ENCODE data around the gene WDR27.

Gene WDR27

GRCh38 chr6:169626169-169626568 lies 75.7 kb downstream of the WDR27 start:
- TF ChIP-seq REST (IDR thresholded peaks at IDR 0.05; ENCODE audit: insufficient read depth in 1 of 2, low read depth in 2 of 2, low read length in 2 of 2) = no peak
- TF ChIP-seq TAF1 (IDR thresholded peaks at IDR 0.05; ENCODE audit: borderline replicate concordance, insufficient read depth, low read length) = no peak
- no peak for TF ChIP-seq POLR2AphosphoS5 (IDR thresholded peaks at IDR 0.05; ENCODE audit: low read depth, low read length)
- TF ChIP-seq SIN3A (IDR thresholded peaks at IDR 0.05; ENCODE audit: borderline replicate concordance, insufficient read depth, low read length) = no peak
- no peak for TF ChIP-seq FOXP2 (optimal IDR thresholded peaks at IDR 0.05; ENCODE audit: borderline replicate concordance, extremely low read depth, extremely low read length, insufficient read depth)

GRCh38 chr6:169625376-169625775 lies 76.5 kb downstream of the WDR27 start:
- TF ChIP-seq FOXP2 (optimal IDR thresholded peaks at IDR 0.05; ENCODE audit: borderline replicate concordance, extremely low read depth, extremely low read length, insufficient read depth) (no peak), TAF1 (IDR thresholded peaks at IDR 0.05; ENCODE audit: borderline replicate concordance, insufficient read depth, low read length) (no peak), SIN3A (IDR thresholded peaks at IDR 0.05; ENCODE audit: borderline replicate concordance, insufficient read depth, low read length) (no peak), POLR2AphosphoS5 (IDR thresholded peaks at IDR 0.05; ENCODE audit: low read depth, low read length) (no peak), REST (IDR thresholded peaks at IDR 0.05; ENCODE audit: insufficient read depth in 1 of 2, low read depth in 2 of 2, low read length in 2 of 2) (no peak)

GRCh38 chr6:169624785-169625184 lies 77.0 kb downstream of the WDR27 start:
- no peak for TF ChIP-seq REST (IDR thresholded peaks at IDR 0.05; ENCODE audit: insufficient read depth in 1 of 2, low read depth in 2 of 2, low read length in 2 of 2)
- TF ChIP-seq TAF1 (IDR thresholded peaks at IDR 0.05; ENCODE audit: borderline replicate concordance, insufficient read depth, low read length) = no peak
- TF ChIP-seq SIN3A (IDR thresholded peaks at IDR 0.05; ENCODE audit: borderline replicate concordance, insufficient read depth, low read length) = no peak
- TF ChIP-seq FOXP2 (optimal IDR thresholded peaks at IDR 0.05; ENCODE audit: borderline replicate concordance, extremely low read depth, extremely low read length, insufficient read depth) = no peak
- no peak for TF ChIP-seq POLR2AphosphoS5 (IDR thresholded peaks at IDR 0.05; ENCODE audit: low read depth, low read length)

GRCh38 chr6:169623975-169624374 lies 77.9 kb downstream of the WDR27 start:
- TF ChIP-seq POLR2AphosphoS5 (IDR thresholded peaks at IDR 0.05; ENCODE audit: low read depth, low read length) (no peak), SIN3A (IDR thresholded peaks at IDR 0.05; ENCODE audit: borderline replicate concordance, insufficient read depth, low read length) (no peak)

- TF ChIP-seq REST (IDR thresholded peaks at IDR 0.05; ENCODE audit: insufficient read depth in 1 of 2, low read depth in 2 of 2, low read length in 2 of 2) (no peak), POLR2AphosphoS5 (IDR thresholded peaks at IDR 0.05; ENCODE audit: low read depth, low read length) (no peak), SIN3A (IDR thresholded peaks at IDR 0.05; ENCODE audit: borderline replicate concordance, insufficient read depth, low read length) (no peak), FOXP2 (optimal IDR thresholded peaks at IDR 0.05; ENCODE audit: borderline replicate concordance, extremely low read depth, extremely low read length, insufficient read depth) (no peak), TAF1 (IDR thresholded peaks at IDR 0.05; ENCODE audit: borderline replicate concordance, insufficient read depth, low read length) (no peak)
Measured at GRCh38 chr6:169623343-169623742, 78.5 kb downstream of the WDR27 start.
